SK-N-SH (cell line): Measurements from ENCODE around the gene EYA2.

Source experiments
- REST ChIP-seq: IDR thresholded peaks from 2 replicates; pipeline ENCODE4 v1.6.1; 2012; ENCODE audit warnings: mild to moderate bottlenecking, low read depth, low read length, moderate library complexity
- TF ChIP-seq, protein P1 (sequence below): IDR thresholded peaks from 2 replicates; pipeline ENCODE4 v1.4.0; 2012; ENCODE audit warnings: low read depth

GRCh38 chr20:46978951-46979491 is 84.4 kb downstream of the EYA2 start:
- TF ChIP-seq, protein P1, sequence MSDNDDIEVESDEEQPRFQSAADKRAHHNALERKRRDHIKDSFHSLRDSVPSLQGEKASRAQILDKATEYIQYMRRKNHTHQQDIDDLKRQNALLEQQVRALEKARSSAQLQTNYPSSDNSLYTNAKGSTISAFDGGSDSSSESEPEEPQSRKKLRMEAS = no peak
- TF ChIP-seq REST = no peak
